Measurements from ENCODE around the gene ARHGAP24.

ARHGAP24 gene

DNA sequence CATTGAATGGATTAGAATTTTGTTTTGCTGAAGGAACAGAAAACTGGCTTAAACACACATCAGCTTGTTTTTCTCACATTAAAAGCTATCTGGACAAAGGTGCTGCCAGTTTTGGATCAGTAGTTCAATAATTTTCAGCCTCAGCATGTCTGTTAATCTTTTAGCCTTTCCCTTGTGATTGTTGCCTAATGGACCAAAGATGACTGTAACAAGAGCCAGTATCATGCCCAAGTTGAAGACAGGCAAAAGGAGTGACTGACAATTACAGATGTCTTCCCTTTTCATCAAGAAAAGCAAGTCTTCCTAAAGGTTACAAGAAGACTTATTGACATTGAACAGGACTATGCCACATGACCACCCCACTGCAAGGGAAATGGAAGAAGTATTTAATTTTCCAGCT is 465.2 kb downstream of the ARHGAP24 start:
- TF ChIP-seq, protein P1, sequence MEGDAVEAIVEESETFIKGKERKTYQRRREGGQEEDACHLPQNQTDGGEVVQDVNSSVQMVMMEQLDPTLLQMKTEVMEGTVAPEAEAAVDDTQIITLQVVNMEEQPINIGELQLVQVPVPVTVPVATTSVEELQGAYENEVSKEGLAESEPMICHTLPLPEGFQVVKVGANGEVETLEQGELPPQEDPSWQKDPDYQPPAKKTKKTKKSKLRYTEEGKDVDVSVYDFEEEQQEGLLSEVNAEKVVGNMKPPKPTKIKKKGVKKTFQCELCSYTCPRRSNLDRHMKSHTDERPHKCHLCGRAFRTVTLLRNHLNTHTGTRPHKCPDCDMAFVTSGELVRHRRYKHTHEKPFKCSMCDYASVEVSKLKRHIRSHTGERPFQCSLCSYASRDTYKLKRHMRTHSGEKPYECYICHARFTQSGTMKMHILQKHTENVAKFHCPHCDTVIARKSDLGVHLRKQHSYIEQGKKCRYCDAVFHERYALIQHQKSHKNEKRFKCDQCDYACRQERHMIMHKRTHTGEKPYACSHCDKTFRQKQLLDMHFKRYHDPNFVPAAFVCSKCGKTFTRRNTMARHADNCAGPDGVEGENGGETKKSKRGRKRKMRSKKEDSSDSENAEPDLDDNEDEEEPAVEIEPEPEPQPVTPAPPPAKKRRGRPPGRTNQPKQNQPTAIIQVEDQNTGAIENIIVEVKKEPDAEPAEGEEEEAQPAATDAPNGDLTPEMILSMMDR (IDR thresholded peaks at IDR 0.05; ENCODE audit: low read depth, low read length, missing control alignments) = no peak
- no peak overlapping the region for H3K4me3 ChIP-seq (ENCODE audit: low read depth, low read length)
- no peak for DNase-seq (ENCODE audit: low read depth)
- in situ Hi-C loops (cut with HindIII; ENCODE audit: low sequenced_read_pairs) = no loop called here

DNA sequence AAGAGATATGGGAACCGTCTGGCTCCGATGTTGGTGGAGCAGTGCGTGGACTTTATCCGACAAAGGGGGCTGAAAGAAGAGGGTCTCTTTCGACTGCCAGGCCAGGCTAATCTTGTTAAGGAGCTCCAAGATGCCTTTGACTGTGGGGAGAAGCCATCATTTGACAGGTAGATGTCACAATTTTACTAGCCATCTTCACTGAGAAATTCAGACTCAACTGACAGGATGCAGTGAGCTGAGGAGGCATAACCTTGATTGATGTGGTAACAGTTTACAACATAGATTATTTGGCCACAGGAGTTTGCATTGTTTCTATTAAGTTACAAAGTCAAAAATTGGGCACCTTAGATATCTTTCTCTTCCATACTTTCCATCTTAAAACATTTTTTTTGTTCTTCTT is 467.2 kb downstream of the ARHGAP24 start:
- TF ChIP-seq, protein P1 (IDR thresholded peaks at IDR 0.05; ENCODE audit: low read depth, low read length, missing control alignments) = no peak
- in situ Hi-C loops (cut with HindIII; ENCODE audit: low sequenced_read_pairs) = no loop called here
- no peak for DNase-seq (ENCODE audit: low read depth)
- H3K4me3 ChIP-seq (ENCODE audit: low read depth, low read length) = no peak overlapping the region

DNA sequence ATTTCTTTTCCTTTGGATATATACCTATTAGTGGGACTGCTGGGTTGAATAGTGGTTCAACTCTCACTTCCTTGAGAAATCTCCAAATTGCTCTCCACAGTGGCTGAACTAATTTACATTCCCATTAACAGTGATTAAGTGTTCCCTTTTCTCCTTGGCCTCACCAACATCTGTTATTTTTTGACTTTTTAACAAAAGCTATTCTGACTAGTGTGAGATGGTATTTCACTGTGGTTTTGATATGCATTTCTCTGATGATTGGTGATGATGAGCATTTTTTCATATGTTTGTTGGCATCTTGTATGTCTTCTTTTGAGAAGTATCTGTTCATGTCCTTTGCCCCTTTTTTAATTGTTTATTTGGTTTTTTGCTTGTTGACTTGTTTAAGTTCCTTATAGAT is 471.9 kb downstream of the ARHGAP24 start:
- H3K4me3 ChIP-seq (ENCODE audit: low read depth, low read length) = no peak overlapping the region
- in situ Hi-C loops (cut with HindIII; ENCODE audit: low sequenced_read_pairs) = no loop called here
- no peak for DNase-seq (ENCODE audit: low read depth)
- TF ChIP-seq, protein P1 (IDR thresholded peaks at IDR 0.05; ENCODE audit: low read depth, low read length, missing control alignments) = no peak

DNA sequence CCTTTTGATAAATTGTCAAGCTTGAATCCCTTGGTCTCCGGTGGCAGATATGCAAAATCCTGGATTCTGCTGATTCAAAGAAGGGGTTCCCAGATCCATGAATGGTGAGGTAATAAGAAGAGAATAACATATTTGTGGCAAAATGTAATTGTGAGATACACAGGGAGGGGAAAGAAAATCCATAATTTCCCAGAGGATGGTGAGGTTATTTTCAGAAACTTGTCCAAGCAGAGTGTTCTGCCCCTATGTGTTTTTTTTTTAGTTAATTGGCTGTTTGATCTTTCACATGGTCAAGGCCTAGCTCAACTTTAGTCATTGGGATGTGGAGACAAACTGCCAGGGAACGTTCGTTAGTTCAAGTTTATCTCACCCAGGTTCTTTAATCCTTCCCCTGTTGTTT is 476.1 kb downstream of the ARHGAP24 start:
- H3K4me3 ChIP-seq (ENCODE audit: low read depth, low read length) = no peak overlapping the region
- no peak for DNase-seq (ENCODE audit: low read depth)
- in situ Hi-C loops (cut with HindIII; ENCODE audit: low sequenced_read_pairs) = no loop called here
- TF ChIP-seq, protein P1 (IDR thresholded peaks at IDR 0.05; ENCODE audit: low read depth, low read length, missing control alignments) = no peak

DNA sequence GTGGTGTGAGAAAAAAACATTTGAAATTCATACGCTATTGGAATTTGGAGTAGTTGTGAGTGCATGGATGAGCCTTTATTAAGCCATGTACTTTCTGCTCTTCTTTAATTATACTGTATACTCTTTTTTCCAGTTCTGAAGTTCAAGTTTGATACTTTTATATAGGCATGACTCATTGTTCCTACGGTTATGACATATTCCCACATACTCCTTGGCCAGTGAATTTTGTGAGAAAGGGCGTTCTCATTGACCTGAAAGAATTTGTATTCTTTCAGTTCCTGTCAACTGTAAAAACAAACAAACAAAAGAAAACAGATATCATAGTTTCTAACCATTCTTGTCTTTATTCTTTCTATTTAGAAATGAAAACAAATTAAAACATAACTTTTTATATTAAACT is 477.6 kb downstream of the ARHGAP24 start:
- peak; percentile 69 for DNase-seq (ENCODE audit: low read depth)
- no peak overlapping the region for H3K4me3 ChIP-seq (ENCODE audit: low read depth, low read length)
- in situ Hi-C loops (cut with HindIII; ENCODE audit: low sequenced_read_pairs) = no loop called here
- TF ChIP-seq, protein P1 (IDR thresholded peaks at IDR 0.05; ENCODE audit: low read depth, low read length, missing control alignments) = no peak

DNA sequence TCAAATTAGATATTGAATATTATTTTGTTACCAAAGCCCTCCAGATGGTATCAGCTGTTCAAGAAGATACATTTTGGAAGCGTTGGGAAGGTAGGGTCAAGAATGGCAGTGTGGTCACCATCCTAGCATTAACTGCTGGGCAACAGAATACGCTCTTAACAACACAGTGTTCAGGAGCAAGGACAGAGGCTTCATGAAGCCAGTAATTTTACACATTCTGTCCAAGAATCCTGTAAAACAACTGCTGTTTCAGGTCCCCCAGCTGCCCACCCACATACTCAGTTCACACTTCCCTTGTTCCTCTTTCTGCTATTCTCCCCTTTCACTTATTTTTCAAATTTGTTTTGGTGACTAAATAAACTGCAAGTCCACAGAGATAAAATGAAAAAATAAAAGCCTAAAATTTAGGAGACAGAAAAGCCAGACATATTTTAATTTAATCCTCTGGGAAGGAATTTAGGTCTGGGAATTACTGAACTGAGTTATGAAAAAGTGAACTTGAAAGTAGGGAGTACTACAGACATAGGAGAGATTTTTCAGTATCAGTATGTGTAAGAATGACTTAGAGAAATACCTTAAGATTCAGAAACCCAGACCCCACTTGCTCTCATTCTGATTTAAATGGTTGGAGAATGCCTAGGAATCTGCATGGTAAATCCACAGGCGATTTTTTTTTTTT is 478.2 kb downstream of the ARHGAP24 start:
- DNase-seq (ENCODE audit: low read depth) = no peak
- H3K4me3 ChIP-seq (ENCODE audit: low read depth, low read length) = no peak overlapping the region
- TF ChIP-seq, protein P1 (IDR thresholded peaks at IDR 0.05; ENCODE audit: low read depth, low read length, missing control alignments) = no peak
- in situ Hi-C loops (cut with HindIII; ENCODE audit: low sequenced_read_pairs) = no loop called here

Measured in astrocyte of the cerebellum (primary cell).